Neuronal stem cell (in vitro differentiated cells): ENCODE measurements around the gene WDR38.
A peak's percentile ranks its signal among the peaks of the same experiment; 100 is the strongest.
"Not testable (repeated sequence)": the region's sequence is repeated elsewhere in the genome, so short reads cannot be mapped to it uniquely, and the experiment has no call there.

Source experiments
- DNase-seq: peaks from one replicate; pipeline ENCODE4 v3.0.0-alpha.2; 2013; ENCODE audit warnings: low spot score
- H2AFZ ChIP-seq: one replicate; pipeline ENCODE4 v1.6.1; 2013; ENCODE audit warnings: mild to moderate bottlenecking, low read length, inconsistent platforms
- H2AK5ac ChIP-seq: 2 replicates; pipeline ENCODE4 v1.6.1; 2013; ENCODE audit warnings: low read depth, mild to moderate bottlenecking, inconsistent platforms, low read length, moderate library complexity, mixed read lengths
- H2BK120ac ChIP-seq: 2 replicates; pipeline ENCODE4 v1.6.1; 2013; ENCODE audit warnings: low read depth, mild to moderate bottlenecking, inconsistent platforms, low read length, moderate library complexity, mixed read lengths
- H2BK12ac ChIP-seq: one replicate; pipeline ENCODE4 v1.6.1; 2013; ENCODE audit warnings: low read length, inconsistent platforms
- H2BK15ac ChIP-seq: 2 replicates; pipeline ENCODE4 v1.6.1; 2013; ENCODE audit warnings: mild to moderate bottlenecking, low read length, inconsistent platforms, mixed read lengths
- H2BK5ac ChIP-seq: one replicate; pipeline ENCODE4 v1.6.1; 2013; ENCODE audit warnings: inconsistent platforms, mild to moderate bottlenecking, low read length, moderate library complexity
- H3K14ac ChIP-seq: one replicate; pipeline ENCODE4 v1.6.1; 2013; ENCODE audit warnings: low read length, inconsistent platforms
- H3K18ac ChIP-seq: 2 replicates; pipeline ENCODE4 v1.6.1; 2013; ENCODE audit warnings: low read length, inconsistent platforms
- H3K23ac ChIP-seq: 2 replicates; pipeline ENCODE4 v1.6.1; 2013; ENCODE audit warnings: low read depth, mild to moderate bottlenecking, mixed read lengths, low read length, inconsistent platforms; ENCODE audit not compliant: poor library complexity
- H3K27ac ChIP-seq: replicated peaks from 3 replicates; pipeline ENCODE4 v1.5.1; 2013; ENCODE audit warnings: low read length, inconsistent platforms
- H3K27me3 ChIP-seq, 3 experiments: 2 replicates each; pipeline ENCODE4 v1.6.1; 2013; ENCODE audit warnings: low read length in 3 of 3, mild to moderate bottlenecking in 2 of 3, inconsistent platforms in 1 of 3, low read depth in 1 of 3, mixed read lengths in 1 of 3, moderate library complexity in 1 of 3; ENCODE audit not compliant: control insufficient read depth in 3 of 3, insufficient read depth in 3 of 3
- H3K36me3 ChIP-seq, 2 donors: replicated peaks in 1 of 2; 2 replicates each; pipeline ENCODE4 v1.6.1; 2013; ENCODE audit warnings: low read length in 2 of 2; ENCODE audit not compliant: control insufficient read depth in 2 of 2, insufficient read depth in 2 of 2
- H3K4ac ChIP-seq: 2 replicates; pipeline ENCODE4 v1.6.1; 2013; ENCODE audit warnings: inconsistent platforms, mild to moderate bottlenecking, low read length, moderate library complexity
- H3K4me1 ChIP-seq, 2 donors: 1 replicate in 1 of 2; 2 replicates in 1 of 2; pipeline ENCODE4 v1.6.1; 2013; ENCODE audit warnings: low read length in 2 of 2, low read depth in 1 of 2; ENCODE audit not compliant: control insufficient read depth in 2 of 2, insufficient read depth in 1 of 2
- H3K4me2 ChIP-seq: one replicate; pipeline ENCODE4 v1.6.1; 2013; ENCODE audit warnings: mild to moderate bottlenecking, low read length, inconsistent platforms; ENCODE audit not compliant: insufficient read depth, poor library complexity, severe bottlenecking
- H3K4me3 ChIP-seq, 2 donors: 2 replicates each; pipeline ENCODE4 v1.5.1; 2013; ENCODE audit warnings: low read length in 2 of 2, mild to moderate bottlenecking in 2 of 2, inconsistent platforms in 1 of 2, moderate library complexity in 1 of 2
- H3K79me1 ChIP-seq: one replicate; pipeline ENCODE4 v1.6.1; 2013; ENCODE audit warnings: low read depth, mild to moderate bottlenecking, inconsistent platforms, low read length, moderate library complexity
- H3K9ac ChIP-seq: one replicate; pipeline ENCODE4 v1.6.1; 2013; ENCODE audit warnings: mild to moderate bottlenecking, low read depth, low read length, inconsistent platforms; ENCODE audit not compliant: poor library complexity
- H3K9me3 ChIP-seq, 2 donors: replicated peaks in 1 of 2; 2 replicates each; pipeline versions ENCODE3 to v1.6.1; 2013; ENCODE audit warnings: low read length in 2 of 2, mild to moderate bottlenecking in 2 of 2, inconsistent platforms in 1 of 2, low read depth in 1 of 2, mixed read lengths in 1 of 2, moderate library complexity in 1 of 2; ENCODE audit not compliant: control insufficient read depth in 2 of 2, insufficient read depth in 1 of 2
- H4K8ac ChIP-seq: one replicate; pipeline ENCODE4 v1.6.1; 2013; ENCODE audit warnings: low read depth, mild to moderate bottlenecking, inconsistent platforms, low read length, moderate library complexity
- H4K91ac ChIP-seq: one replicate; pipeline ENCODE4 v1.6.1; 2013; ENCODE audit warnings: low read length, low read depth, mild to moderate bottlenecking, inconsistent platforms; ENCODE audit not compliant: poor library complexity
- WGBS, 2 donors: extraction: QIAGEN DNeasy Blood & Tissue Kit; methylation state at CpG; one replicate each; pipeline ENCODE4 v1.1.7; 2013; ENCODE audit warnings: missing lambda C conversion rate in 2 of 2, mixed read lengths in 1 of 2; ENCODE audit not compliant: insufficient read length in 2 of 2, insufficient replicate concordance in 1 of 2; ENCODE audit errors: extremely low coverage in 2 of 2; 5-methylcytosine and 5-hydroxymethylcytosine counted together

Gene WDR38

GRCh38 chr9:124835026-124835557 lies 18.2 kb upstream of the WDR38 start:
- Histone ChIP-seq H3K18ac (peak overlapping the region; percentile 41), H3K79me1 (no peaks in the 10 kb centered on the region), H3K27me3 (peaks cover 0 to 24% (median 0%) of the 10 kb centered on the region in 3 experiments), H3K36me3 (no peaks in the 10 kb centered on the region), H3K14ac (no peak overlapping the region), H4K8ac (no peak overlapping the region), H3K4ac (no peak overlapping the region), H3K9ac (no peak overlapping the region), H3K9me3 (no peaks in the 10 kb centered on the region), H2BK120ac (no peak overlapping the region), H3K4me3 (no peak overlapping the region), H4K91ac (no peak overlapping the region), H2AFZ (peak overlapping the region; percentile 23), H3K27ac (no peak overlapping the region), H3K4me2 (no peak overlapping the region), H2BK15ac (peak overlapping the region; percentile 6), H3K4me1 (no peaks in the 10 kb centered on the region), H2BK5ac (peak overlapping the region; percentile 69), H3K23ac (peak overlapping the region; percentile 6), H2AK5ac (no peak overlapping the region), H2BK12ac (no peak overlapping the region)
- no peak for DNase-seq
- WGBS, 2 donors: no CpG with 5 or more reads among the region's 13 CpGs

GRCh38 chr9:124838132-124838531 lies 15.1 kb upstream of the WDR38 start:
- not testable (repeated sequence) for H2AFZ ChIP-seq, H3K79me1 ChIP-seq, H2BK120ac ChIP-seq, H3K4me1 ChIP-seq, H3K4ac ChIP-seq, H2BK12ac ChIP-seq, H2AK5ac ChIP-seq, H2BK5ac ChIP-seq, DNase-seq, H3K4me2 ChIP-seq, H3K9ac ChIP-seq, H2BK15ac ChIP-seq, H3K4me3 ChIP-seq, H4K91ac ChIP-seq, H3K14ac ChIP-seq, H3K23ac ChIP-seq, H3K27ac ChIP-seq, H3K27me3 ChIP-seq, H3K9me3 ChIP-seq, H3K18ac ChIP-seq, H3K36me3 ChIP-seq, H4K8ac ChIP-seq
- no CpG with 5 or more reads among the region's 5 CpGs for WGBS, 2 donors

GRCh38 chr9:124838567-124839275 lies 14.5 kb upstream of the WDR38 start:
- H3K9me3 ChIP-seq, H3K18ac ChIP-seq, H3K27me3 ChIP-seq, H2BK12ac ChIP-seq, H2BK120ac ChIP-seq, H3K4ac ChIP-seq, H3K9ac ChIP-seq, H3K4me3 ChIP-seq, H2AFZ ChIP-seq, H2BK15ac ChIP-seq, H3K4me2 ChIP-seq, H3K36me3 ChIP-seq, H3K23ac ChIP-seq, H3K27ac ChIP-seq, H2AK5ac ChIP-seq, H4K91ac ChIP-seq, DNase-seq, H2BK5ac ChIP-seq, H3K4me1 ChIP-seq, H3K14ac ChIP-seq, H3K79me1 ChIP-seq, H4K8ac ChIP-seq: not testable (repeated sequence)
- no CpG with 5 or more reads among the region's 52 CpGs for WGBS, 2 donors

GRCh38 chr9:124839612-124840299 lies 13.5 kb upstream of the WDR38 start:
- Histone ChIP-seq H3K23ac (no peak overlapping the region), H3K9ac (no peak overlapping the region), H4K8ac (no peak overlapping the region), H3K4me2 (no peak overlapping the region), H3K18ac (peak overlapping the region; percentile 20), H3K27ac (no peak overlapping the region), H3K9me3 (no peaks in the 10 kb centered on the region), H4K91ac (no peak overlapping the region), H2BK120ac (no peak overlapping the region), H3K36me3 (no peaks in the 10 kb centered on the region), H3K4ac (no peak overlapping the region), H3K79me1 (no peaks in the 10 kb centered on the region), H3K4me3 (no peak overlapping the region), H2AFZ (peak overlapping the region; percentile 67), H3K4me1 (no peaks in the 10 kb centered on the region), H2BK12ac (no peak overlapping the region), H3K27me3 (peaks cover 0 to 7% (median 0%) of the 10 kb centered on the region in 3 experiments), H2BK15ac (peak overlapping the region; percentile 4), H2BK5ac (peak overlapping the region; percentile 92), H3K14ac (no peak overlapping the region), H2AK5ac (no peak overlapping the region)
- WGBS, 2 donors: no CpG with 5 or more reads among the region's 12 CpGs
- no peak for DNase-seq
